DOHH2 (cell line): ENCODE measurements around the gene ARHGEF1.

Experiments
- H3F3A ChIP-seq: fragments of 200-600 bp; sonication (generic), shearing (Covaris generic); 2 replicates; pipeline ENCODE4 v1.6.0; 2016; ENCODE audit warnings: antibody characterized with exemption, mild to moderate bottlenecking; ENCODE audit not compliant: control insufficient read depth, insufficient read depth
- H3K27ac ChIP-seq: fragments of 200-600 bp; sonication (generic); 2 replicates; pipeline ENCODE4 v1.5.1; 2014; ENCODE audit warnings: low read depth, mild to moderate bottlenecking, low read length, moderate library complexity
- H3K27me3 ChIP-seq: fragments of 200-600 bp; sonication (generic); 2 replicates; pipeline ENCODE4 v1.6.1; 2014; ENCODE audit warnings: mild to moderate bottlenecking, low read length, mixed read lengths; ENCODE audit not compliant: control insufficient read depth
- H3K36me3 ChIP-seq: fragments of 200-600 bp; sonication (generic); 2 replicates; pipeline ENCODE4 v1.6.1; 2014; ENCODE audit warnings: mild to moderate bottlenecking, low read length, moderate library complexity, mixed read lengths; ENCODE audit not compliant: control insufficient read depth
- H3K4me1 ChIP-seq: fragments of 200-600 bp; sonication (generic); 2 replicates; pipeline ENCODE4 v1.6.1; 2014; ENCODE audit warnings: mild to moderate bottlenecking, low read length, mixed read lengths; ENCODE audit not compliant: control insufficient read depth
- H3K4me2 ChIP-seq: fragments of 200-600 bp; sonication (generic); 2 replicates; pipeline ENCODE4 v1.6.0; 2014; ENCODE audit warnings: mild to moderate bottlenecking, low read length, moderate library complexity
- H3K4me3 ChIP-seq: fragments of 200-600 bp; sonication (generic); 2 replicates; pipeline ENCODE4 v1.5.1; 2014; ENCODE audit warnings: mild to moderate bottlenecking, low read length, mixed read lengths
- H3K79me2 ChIP-seq: fragments of 200-600 bp; sonication (generic); 2 replicates; pipeline ENCODE4 v1.6.1; 2014; ENCODE audit warnings: mild to moderate bottlenecking, low read length, mixed read lengths; ENCODE audit not compliant: control insufficient read depth
- H3K9me2 ChIP-seq: fragments of 200-600 bp; sonication (generic); replicated peaks from 2 replicates; pipeline ENCODE4 v1.6.1; 2014; ENCODE audit warnings: mild to moderate bottlenecking, low read length, mixed read lengths; ENCODE audit not compliant: control insufficient read depth
- H3K9me3 ChIP-seq: fragments of 200-600 bp; sonication (generic); 2 replicates; pipeline ENCODE4 v1.6.1; 2014; ENCODE audit warnings: antibody characterized with exemption, low read length, mixed read lengths; ENCODE audit not compliant: control insufficient read depth, insufficient read depth
- H4K20me1 ChIP-seq: fragments of 200-600 bp; sonication (generic); 2 replicates; pipeline ENCODE4 v1.6.0; 2014; ENCODE audit warnings: low read depth, mild to moderate bottlenecking, antibody characterized with exemption, low read length, moderate library complexity; ENCODE audit not compliant: control insufficient read depth, insufficient read depth
- CTCF ChIP-seq: fragments of 200-600 bp; sonication (generic); IDR thresholded peaks from one replicate; pipeline ENCODE4 v1.5.1; 2014; ENCODE audit warnings: antibody characterized with exemption, mild to moderate bottlenecking, low read depth, low read length; ENCODE audit not compliant: poor library complexity, severe bottlenecking
- EZH2phosphoT487 ChIP-seq: fragments of 200-600 bp; sonication (generic); IDR thresholded peaks from 2 replicates; pipeline ENCODE4 v1.6.1; 2017; ENCODE audit warnings: borderline replicate concordance, mild to moderate bottlenecking, antibody characterized with exemption, low read length, moderate library complexity, mixed read lengths

The ARHGEF1 gene

GRCh38 chr19:41920882-41921576, 38.0 kb downstream of the ARHGEF1 start:
- Histone ChIP-seq H3K9me2 (no peaks in the 10 kb centered on the region), H3K4me2 (peak overlapping the region; percentile 25), H4K20me1 (peaks cover 1% of the 10 kb centered on the region; the same call in 1 of the 2 replicates), H3K4me3 (no peak overlapping the region), H3K27ac (no peak overlapping the region; the same call in 1 of the 2 replicates), H3K36me3 (peaks cover 18% of the 10 kb centered on the region), H3F3A (peaks cover 2% of the 10 kb centered on the region), H3K4me1 (peaks cover 37% of the 10 kb centered on the region), H3K79me2 (peaks cover 10% of the 10 kb centered on the region; the same call in 1 of the 2 replicates), H3K27me3 (peaks cover 3% of the 10 kb centered on the region; the same call in 1 of the 2 replicates), H3K9me3 (no peaks in the 10 kb centered on the region)
- peak; percentile 23 for TF ChIP-seq CTCF
- no peak for TF ChIP-seq EZH2phosphoT487

- H3K9me3 ChIP-seq, result no peaks in the 10 kb centered on the region
- H3K9me2 ChIP-seq, result no peaks in the 10 kb centered on the region
- TF ChIP-seq EZH2phosphoT487 (no peak), CTCF (no peak)
- H4K20me1 ChIP-seq, result no peaks in the 10 kb centered on the region
- H3K79me2 ChIP-seq, result peaks cover 10% of the 10 kb centered on the region
- H3K4me1 ChIP-seq, result peaks cover 40% of the 10 kb centered on the region
- no peak overlapping the region for H3K4me3 ChIP-seq
- H3K27ac ChIP-seq, result no peak overlapping the region; the same call in 1 of the 2 replicates
- peak overlapping the region; percentile 27 for H3K4me2 ChIP-seq
- H3K27me3 ChIP-seq, result no peaks in the 10 kb centered on the region
- H3K36me3 ChIP-seq, result peaks cover 21% of the 10 kb centered on the region
- peaks cover 2% of the 10 kb centered on the region for H3F3A ChIP-seq
Observed at GRCh38 chr19:41921577-41922576, 38.9 kb downstream of the ARHGEF1 start.

GRCh38 chr19:41922585-41922984, 39.6 kb downstream of the ARHGEF1 start:
- no peak for TF ChIP-seq CTCF
- TF ChIP-seq EZH2phosphoT487, result no peak
- H3K4me1 ChIP-seq, result peaks cover 47% of the 10 kb centered on the region
- no peaks in the 10 kb centered on the region for H4K20me1 ChIP-seq
- no peak overlapping the region; the same call in 1 of the 2 replicates for H3K4me2 ChIP-seq
- no peak overlapping the region for H3K4me3 ChIP-seq
- H3K79me2 ChIP-seq, result peaks cover 15% of the 10 kb centered on the region
- peaks cover 21% of the 10 kb centered on the region for H3K36me3 ChIP-seq
- H3K9me2 ChIP-seq, result no peaks in the 10 kb centered on the region
- H3K27ac ChIP-seq, result no peak overlapping the region
- H3K27me3 ChIP-seq, result no peaks in the 10 kb centered on the region
- H3K9me3 ChIP-seq, result no peaks in the 10 kb centered on the region
- peaks cover 2% of the 10 kb centered on the region for H3F3A ChIP-seq
